GM10248 (cell line): ENCODE results near the gene YAP1.

Experiments
- CTCF ChIA-PET: fragments of 300-600 bp; sonication (Branson Sonifier 250); formaldehyde crosslinking; extraction: SDS; loops from one replicate; lab custom pipeline; 2021; ENCODE audit warnings: antibody characterized with exemption; lab: Yijun Ruan, JAX
- POLR2A ChIA-PET: fragments of 350-650 bp; sonication (Branson Sonifier 250); formaldehyde crosslinking; extraction: SDS; loops from one replicate; lab custom pipeline; 2020; ENCODE audit warnings: antibody characterized with exemption; lab: Yijun Ruan, JAX
- DNase-seq: peaks from one replicate; pipeline ENCODE4 v3.0.0; 2012; ENCODE audit errors: extremely low spot score
- CTCF ChIP-seq: IDR thresholded peaks from 2 replicates; pipeline ENCODE4 v1.5.1; 2012; ENCODE audit warnings: mild to moderate bottlenecking, low read depth; ENCODE audit errors: extremely low read depth, missing control alignments, control extremely low read depth

The YAP1 gene

DNA sequence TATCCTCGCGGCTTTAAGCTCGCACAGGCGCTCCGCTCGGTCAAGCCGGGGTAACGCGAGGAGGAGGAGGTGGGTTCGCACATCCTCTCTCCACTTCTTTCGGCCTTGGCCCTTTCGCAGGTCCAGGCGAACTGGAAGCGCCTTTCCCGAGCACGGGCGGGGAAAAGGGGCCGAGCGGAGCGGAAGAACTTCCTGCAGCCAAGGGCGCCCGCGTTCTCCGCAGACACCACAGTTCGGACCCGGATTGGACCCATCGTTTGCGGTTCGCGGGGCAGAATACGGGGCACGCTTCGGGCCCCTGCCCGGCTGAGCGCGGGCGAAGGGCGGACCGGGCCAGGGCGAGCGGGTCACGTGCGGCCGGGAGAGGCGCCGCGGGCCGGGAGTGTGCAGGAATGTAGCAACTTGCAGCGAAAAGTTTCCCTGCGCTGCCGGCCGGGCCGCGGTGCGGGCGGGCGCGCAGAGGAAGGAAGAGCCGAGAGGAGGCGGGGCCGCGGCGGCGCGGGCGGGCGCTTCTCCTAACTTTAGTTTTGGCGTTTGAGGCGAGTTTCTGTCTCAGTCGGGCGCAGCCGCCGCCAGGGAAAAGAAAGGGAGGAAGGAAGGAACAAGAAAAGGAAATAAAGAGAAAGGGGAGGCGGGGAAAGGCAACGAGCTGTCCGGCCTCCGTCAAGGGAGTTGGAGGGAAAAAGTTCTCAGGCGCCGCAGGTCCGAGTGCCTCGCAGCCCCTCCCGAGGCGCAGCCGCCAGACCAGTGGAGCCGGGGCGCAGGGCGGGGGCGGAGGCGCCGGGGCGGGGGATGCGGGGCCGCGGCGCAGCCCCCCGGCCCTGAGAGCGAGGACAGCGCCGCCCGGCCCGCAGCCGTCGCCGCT, at the start of gene YAP1:
Gene YAP1 (plus strand): TSS at position 552 of the 865 bp plus-strand sequence. CDS start 402 bp downstream, outside the sequence.
- POLR2A ChIA-PET: no interaction called here
- peak; percentile 67 for DNase-seq
- no peak for TF ChIP-seq CTCF
- CTCF ChIA-PET: no interaction called here

DNA sequence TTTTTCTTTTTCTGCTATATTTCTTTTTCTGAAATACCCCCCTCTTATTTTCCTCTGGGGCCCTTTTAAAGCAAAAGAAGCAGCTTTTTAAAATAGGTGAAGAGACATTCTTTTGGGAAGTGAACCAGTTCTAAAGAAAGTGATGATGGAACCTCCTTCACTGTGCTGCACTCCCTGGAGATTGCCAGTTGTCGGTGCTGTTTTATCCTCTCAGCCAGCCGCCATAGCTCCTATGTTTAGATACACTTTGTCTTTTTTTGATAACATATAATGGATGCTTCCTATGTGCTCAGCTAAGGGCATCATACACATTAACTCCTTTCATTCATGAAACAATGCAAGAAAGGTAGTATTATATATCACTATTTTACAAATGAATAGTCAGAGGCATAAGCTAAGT, 49.0 kb upstream of the YAP1 start:
- CTCF ChIA-PET: no interaction called here

GRCh38 chr11:102062106-102062505, 48.1 kb upstream of the YAP1 start:
- no peak for DNase-seq
- TF ChIP-seq CTCF: no peak
- ChIA-PET CTCF (no interaction called here), POLR2A (no interaction called here)

More for the DNA sequence above, 49.0 kb upstream of the YAP1 start:
- no peak for TF ChIP-seq CTCF
- POLR2A ChIA-PET: no interaction called here
- DNase-seq: no peak

GRCh38 chr11:102064316-102064715, 45.9 kb upstream of the YAP1 start:
- DNase-seq: no peak
- no peak for TF ChIP-seq CTCF
- ChIA-PET CTCF (no interaction called here), POLR2A (no interaction called here)

DNA sequence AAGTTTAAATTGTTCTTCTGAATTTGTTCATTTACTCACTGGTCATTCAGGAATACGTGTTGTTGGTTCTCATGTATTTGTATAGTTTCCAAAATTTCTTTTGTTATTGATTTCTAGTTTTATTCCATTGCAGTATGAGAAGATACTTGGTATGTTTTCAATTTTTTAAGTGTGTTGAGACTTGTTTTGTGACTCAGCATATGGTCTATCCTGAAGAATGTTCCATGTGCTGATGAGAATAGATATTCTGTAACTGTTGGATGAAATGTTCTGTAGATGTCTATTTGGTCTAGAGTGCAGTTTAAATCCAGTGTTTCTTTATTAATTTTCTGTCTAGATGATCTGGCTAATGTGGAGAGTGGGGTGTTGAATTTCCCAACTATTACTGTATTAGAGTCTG, 39.5 kb upstream of the YAP1 start:
- TF ChIP-seq CTCF: no peak
- no peak for DNase-seq
- ChIA-PET POLR2A (no interaction called here), CTCF (no interaction called here)

DNA sequence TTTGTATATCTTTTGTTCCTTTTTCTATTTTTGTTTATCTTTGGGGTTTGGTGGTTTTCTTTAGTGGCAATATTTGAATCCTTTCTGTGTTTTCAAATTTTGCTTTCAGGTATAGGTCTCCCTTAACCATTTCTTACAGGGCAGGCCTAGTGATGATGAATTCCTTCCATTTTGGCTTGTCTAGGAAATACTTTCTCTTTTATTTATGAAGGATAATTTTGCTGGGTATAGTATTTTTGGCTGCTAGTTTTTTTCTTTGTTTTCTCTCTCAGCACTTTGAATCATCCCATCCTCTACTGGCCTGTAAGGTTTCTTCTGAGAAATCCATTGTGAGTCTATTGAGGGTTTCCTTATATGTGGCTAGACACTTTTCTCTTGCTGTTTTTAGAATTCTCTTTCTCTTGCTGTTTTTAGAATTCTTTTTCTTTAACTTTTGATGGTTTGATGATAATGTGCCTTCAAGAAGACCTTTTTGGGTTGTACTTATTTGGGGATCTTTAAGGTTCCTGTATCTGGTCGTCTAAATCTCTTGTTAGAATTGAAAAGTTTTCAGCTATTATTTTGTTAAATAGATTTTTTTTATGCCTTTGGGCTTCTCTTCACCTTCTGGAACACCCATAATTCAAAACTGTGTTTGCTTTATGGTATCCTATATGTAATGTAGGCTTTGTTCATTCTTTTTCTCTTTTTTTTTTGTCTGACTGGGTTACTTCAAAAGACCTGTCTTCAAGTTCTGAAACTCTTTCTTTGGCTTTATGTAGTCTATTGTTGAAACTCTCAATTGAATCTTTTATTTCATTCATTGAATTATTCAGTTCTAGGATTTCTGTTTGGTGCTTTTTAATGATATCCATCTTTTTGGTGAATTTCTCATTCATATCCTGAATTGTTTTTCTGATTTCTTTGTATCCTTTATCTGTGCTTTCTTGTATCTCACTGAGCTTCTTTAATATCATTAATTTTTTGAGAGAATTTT, 38.5 kb upstream of the YAP1 start:
- POLR2A ChIA-PET: no interaction called here

More for the DNA sequence above, 38.5 kb upstream of the YAP1 start:
- no peak for TF ChIP-seq CTCF
- CTCF ChIA-PET: no interaction called here
- DNase-seq: no peak
